HEK293T (cell line): ENCODE data around the gene HIRA.

ENCODE experiments used
- BHLHE40 ChIP-seq: fragments of 450-650 bp; IDR thresholded peaks from 2 replicates; pipeline ENCODE4 v1.6.1; 2016; ENCODE audit warnings: mild to moderate bottlenecking, moderate library complexity, borderline replicate concordance
- FOXA1 ChIP-seq: fragments of 450-650 bp; IDR thresholded peaks from 2 replicates; pipeline ENCODE4 v1.6.1; 2016; ENCODE audit warnings: mild to moderate bottlenecking
- FOXK2 ChIP-seq: fragments of 450-650 bp; IDR thresholded peaks from 2 replicates; pipeline ENCODE4 v1.6.1; 2016; ENCODE audit warnings: mild to moderate bottlenecking
- FOXM1 ChIP-seq: fragments of 450-650 bp; IDR thresholded peaks from 2 replicates; pipeline ENCODE4 v1.6.1; 2017; ENCODE audit warnings: mild to moderate bottlenecking, borderline replicate concordance
- SP1 ChIP-seq: fragments of 450-650 bp; IDR thresholded peaks from 2 replicates; pipeline ENCODE4 v1.6.1; 2017

GRCh38 chr22:19454156-19454555, 22.6 kb upstream of the HIRA start:
- TF ChIP-seq SP1, result no peak
- TF ChIP-seq BHLHE40, result no peak
- no peak for TF ChIP-seq FOXM1
- no peak for TF ChIP-seq FOXA1
- TF ChIP-seq FOXK2, result no peak
